Lung microvascular endothelial cell (primary cell): Measurements from ENCODE around the gene SPACA9. TPM values are rescaled to one million over a fixed set of nuclear protein-coding genes. Genes with fewer than 3 reads are reported as not detected.

Source experiments
- DNase-seq, 2 donors: peaks; one replicate each; pipeline versions ENCODE4 v3.0.0 to v3.0.0-alpha.2; 2010; ENCODE audit warnings: low read depth in 2 of 2
- total RNA-seq: library from RNA; depleted of rRNA; stranded (reverse); fragments of >200 nt; gene quantifications from 2 replicates; pipeline ENCODE4 v1.2.1, GENCODE V29; 2014

Gene SPACA9
- total RNA-seq = 0.60 and 1.3 TPM in 2 replicates

DNA sequence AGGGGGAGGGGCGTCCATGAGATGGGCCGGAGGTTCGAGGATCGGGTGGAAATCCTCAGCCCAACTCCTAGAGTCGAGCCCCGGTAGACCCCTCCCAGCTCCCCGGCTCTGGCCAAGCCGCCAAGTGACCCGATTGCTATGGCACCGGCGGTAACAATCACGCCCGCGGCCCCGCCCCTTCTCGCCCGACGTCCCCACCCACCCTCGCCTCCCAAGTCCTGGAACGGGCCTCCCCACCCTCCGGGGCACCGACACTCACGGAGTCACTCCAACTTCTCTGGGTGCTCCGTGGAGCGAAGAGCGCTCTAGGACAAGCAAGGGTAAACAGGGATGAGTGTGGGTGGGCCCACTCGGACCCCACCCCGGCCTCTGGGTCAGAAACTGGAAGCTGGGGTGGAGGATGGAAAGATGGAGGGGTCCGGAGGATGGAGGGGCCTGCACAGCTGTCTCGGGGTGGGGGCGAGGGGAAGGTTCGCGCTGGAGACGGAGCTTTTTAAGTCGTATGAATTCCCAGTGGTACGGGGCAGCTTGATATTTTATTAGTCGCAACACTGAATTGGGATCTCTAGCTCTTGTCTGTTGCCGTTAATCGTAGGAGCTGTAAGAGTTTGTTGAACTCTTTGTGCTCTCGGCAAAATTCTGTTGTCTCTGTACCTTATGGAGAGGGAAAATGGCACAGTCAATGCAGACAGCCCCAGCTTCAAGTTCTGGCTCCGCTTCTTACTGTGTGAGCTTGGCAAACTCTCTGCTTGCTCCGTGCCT, at the start of gene SPACA9:
Gene SPACA9 (plus strand): TSS at position 204 of the 762 bp plus-strand sequence. CDS start 5,050 bp downstream, outside the sequence.
- DNase-seq = peak; percentile 52 to 71

DNA sequence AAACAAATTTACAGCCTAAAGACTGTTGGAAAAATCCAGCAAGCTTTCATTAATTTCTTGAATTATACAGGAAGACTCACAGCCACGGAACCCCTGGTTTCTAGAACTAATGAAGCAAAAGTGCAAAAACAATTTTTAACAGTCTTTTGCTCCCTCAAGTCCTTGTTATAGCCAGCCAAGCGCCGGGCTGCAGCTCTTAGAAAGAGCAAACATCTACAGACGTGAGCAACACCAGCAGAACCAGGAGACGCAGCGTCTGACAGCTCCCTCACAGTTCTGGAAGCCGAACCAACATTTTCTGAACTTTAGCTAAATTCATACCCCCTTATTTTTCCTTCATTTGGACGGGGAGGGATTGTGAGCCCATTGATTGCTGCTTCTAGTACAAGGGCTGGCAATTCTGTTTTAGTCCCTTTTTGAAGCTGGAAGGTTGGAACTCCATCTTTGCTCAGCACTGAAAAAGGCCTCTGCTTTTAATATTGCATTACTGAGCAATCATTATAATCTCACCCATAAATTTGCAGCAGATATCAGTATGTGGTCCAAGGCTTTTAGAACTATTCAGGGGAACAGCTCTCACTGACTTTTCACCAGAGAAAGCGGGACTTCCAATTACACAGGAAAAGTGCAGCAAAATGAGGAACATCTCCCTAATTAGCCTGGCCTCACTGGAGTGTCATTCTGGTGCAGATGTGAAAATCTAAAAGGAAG, 46.4 kb upstream of the SPACA9 start:
- no peak for DNase-seq

DNA sequence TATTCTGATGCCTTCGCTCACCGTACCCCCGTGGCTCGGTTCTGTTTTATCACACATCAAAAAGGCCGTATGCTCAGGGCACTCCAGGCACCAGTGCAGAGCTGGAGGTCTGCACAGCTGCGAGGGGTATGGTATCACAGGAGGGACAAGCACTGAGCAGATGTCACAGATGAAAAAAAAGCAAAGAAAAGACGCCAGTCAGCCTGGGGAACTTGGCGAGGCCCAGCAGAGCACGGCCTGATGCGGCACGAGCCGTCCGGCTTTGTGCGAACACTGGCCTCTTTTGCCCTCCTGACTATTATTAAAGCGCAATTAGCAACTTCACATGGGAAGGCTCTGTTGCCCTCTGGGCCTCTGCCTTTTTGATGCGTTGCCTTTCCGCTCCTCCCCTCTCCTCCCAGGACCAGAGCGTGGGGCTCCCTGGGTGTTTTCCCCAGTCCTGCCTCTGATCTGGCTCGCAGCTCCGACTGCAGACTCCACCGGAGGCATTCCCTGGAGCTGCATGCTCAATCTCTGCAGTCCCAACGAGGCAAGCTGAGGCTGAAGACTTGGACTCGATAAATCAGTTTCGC, 45.1 kb upstream of the SPACA9 start:
- DNase-seq = no peak

DNA sequence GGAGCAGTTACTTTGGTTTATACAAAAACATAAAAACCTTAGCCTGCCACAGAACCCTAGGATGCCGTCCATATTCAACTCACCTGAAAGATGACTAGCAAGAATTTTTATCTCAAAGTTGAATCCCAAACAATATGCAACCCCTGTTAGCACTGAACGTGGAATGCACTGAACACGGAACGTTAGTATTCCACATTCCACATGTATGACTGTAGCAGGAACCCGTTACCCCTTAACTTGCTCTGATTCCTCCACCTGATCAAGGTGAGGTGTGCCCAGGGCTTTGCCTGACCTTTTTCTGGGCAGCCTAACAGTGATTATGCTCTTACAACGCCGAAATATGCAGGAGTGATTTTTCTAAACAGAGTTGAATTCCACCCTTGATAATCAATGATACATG, 44.4 kb upstream of the SPACA9 start:
- no peak for DNase-seq

DNA sequence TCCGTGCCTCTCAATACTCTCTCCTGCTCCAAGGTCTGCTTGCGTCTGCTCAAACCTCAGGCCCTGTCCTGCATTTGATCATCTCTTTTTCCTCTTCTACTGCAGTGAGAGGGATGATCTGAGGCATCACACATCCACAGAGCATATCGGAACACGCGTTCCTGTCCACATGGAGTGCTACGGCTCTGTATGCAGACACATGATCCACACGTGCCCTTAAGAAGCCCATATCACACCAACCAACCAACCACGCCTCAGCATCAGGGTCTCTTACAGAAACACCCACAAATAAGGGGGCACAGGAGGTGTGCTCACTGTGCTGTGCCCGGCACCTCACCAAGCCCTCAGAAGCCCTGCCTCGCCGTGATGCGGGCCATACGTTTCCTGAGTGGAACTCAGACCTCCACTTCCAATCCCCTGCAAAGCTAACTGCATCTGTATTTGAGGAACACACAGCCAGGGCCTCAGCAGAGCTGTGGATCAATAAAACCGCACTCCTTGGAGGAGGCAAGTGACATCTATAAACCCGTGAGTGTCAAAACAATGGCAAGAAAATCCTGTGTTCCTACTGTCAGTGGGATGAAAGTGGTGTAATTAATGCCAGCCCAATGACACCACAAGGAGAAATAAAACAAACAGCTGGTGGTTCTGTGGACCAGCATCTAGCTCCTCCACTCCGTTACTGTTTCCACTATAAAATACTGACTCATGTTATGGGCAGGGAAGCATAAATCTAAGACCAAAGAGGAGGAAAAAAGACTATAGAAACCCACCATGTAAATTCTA, 41.0 kb upstream of the SPACA9 start:
- DNase-seq = no peak

DNA sequence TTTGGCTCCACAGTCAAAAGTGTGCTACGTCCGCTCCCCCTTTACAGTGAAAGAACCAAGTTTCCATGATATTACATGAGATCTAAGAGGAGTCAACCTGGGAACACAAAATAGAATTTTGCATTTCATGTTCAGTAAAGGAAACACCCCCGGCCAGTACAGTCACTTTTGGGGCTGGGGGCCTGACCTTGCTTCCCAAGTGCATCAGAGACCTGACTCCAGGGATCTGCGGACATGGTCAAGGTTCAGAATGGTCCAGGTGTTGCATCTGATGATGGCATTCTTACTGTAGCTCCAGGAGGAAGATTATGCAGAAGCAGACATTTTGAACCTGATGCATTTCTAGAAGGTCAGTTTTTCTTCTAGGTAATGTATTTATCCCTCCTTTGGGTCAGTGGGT, 40.4 kb upstream of the SPACA9 start:
- no peak for DNase-seq

DNA sequence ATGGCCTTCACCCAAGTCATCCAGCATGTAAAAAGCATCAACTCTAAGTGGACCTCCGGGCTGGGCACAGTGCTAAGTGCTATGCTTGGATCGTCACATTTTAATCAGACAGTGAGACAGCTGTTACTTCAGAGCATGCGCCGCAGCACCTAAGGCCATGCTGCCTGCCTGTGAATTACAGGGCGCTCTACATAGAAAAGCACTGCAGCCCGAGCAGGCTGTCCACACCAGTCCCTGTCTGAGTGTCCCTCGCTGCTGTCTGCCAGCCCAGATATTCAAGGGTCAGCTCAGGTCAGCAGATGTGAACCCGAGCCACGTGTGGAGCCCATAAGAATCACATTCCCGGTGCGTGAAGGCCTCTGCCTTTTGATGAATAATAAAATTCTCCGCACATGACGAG, 37.7 kb upstream of the SPACA9 start:
- no peak for DNase-seq

DNA sequence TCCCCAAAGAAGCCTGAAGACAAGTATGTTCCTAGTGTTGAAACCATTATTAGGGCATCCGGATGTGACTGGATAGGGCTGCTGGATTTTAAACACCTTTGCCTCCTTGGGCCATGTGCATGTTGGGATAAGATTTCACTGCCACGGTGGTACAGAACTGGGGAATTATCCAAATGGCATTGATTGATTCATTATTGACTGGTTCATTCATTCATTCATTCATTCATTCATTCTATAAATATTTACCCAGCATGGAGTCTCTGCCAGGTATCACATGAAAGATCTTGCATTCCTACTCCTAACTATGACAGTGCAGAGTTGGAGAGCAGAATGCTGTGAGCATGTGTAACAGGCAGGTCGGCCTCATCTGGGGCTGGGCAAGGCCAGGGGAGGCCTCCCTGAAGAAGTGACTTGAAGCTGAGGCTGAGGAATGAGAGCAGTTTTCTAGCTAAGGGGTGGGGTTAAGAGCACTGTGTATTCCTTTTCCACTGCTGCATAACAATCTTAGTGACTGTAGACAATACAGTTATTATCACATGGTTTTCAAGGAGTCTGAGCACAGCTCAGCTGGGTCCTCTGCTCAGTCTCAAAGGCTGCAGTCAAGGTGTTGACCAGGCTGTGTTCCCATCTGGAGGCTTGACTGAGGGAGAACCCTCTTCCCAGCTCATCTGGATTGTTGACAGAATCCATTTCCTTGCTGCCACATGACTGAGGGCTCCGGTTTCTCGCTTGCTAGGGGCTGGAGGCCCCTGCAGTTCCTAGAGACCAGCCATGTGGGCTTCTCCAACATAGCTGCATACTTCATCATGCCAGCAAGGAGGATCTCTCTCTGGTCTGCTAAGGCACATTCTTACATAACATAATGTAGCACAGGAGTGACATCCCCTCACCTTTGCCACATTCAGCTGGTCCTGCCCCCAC, 36.3 kb upstream of the SPACA9 start:
- no peak for DNase-seq

DNA sequence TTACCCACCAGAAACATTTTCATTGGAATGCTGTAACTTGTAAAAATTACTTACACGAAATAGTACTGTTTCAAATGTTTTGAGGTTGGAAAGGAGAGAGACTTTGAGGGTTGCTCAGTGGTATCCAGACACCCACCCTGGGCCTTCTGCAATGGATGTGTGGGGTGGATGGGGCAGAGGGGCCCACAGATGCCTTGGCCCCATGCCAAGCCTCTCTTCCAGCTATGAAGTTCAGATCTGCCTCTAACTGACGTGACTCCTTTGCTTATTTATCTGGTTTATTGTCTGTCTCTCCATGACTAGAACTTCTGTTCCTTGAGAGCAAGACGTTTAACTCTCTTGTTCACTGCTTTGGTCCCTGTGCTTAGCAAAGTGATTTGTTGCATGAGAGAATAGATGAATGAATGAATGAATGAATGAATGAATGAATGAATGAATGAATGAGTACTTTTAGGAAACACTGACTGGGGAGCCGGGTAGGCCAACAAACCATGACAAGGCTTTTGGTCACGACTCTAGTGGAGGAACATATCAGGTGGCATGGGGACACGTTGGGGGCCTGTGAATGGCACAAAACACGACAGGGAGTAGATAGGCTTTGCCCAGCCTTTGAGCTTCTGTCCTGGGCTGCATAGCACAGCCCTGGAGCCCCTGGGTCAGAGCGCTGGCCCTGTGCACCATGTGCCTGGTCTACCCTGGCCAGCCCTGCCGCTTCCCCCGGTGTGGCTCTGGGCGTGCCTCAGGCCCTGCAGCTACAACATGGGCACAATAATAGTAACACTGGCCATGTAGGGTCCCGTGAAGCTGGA, 32.4 kb upstream of the SPACA9 start:
- DNase-seq = no peak

DNA sequence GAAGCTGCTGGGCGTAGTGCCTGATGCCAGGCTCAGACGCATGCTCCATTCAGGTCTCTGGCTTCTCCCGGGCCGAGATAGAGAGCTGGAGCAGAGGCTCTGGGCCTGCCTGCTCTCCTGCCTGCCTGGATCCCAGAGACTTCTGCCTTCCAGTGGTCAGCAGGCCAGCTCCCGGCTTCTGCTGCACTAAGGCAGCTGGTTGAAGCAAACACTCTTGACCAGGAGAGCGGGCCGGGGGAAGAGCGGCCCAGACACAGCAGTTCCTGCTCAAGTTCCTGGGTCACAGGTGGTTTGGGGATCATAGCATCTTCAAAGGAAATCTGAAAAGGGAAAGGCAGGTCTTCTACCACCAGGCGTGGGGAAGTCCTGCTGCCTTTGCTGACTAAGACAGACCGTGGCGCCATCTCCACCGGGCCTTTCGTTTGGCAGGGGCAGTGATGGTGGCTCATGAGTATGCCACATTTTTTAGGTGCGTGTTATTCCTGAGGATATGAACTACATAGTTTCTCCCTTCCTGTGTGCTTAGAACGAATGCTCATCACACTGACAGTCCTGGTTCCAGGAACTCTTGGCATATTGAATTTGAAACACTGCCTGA, 31.7 kb upstream of the SPACA9 start:
- no peak for DNase-seq

DNA sequence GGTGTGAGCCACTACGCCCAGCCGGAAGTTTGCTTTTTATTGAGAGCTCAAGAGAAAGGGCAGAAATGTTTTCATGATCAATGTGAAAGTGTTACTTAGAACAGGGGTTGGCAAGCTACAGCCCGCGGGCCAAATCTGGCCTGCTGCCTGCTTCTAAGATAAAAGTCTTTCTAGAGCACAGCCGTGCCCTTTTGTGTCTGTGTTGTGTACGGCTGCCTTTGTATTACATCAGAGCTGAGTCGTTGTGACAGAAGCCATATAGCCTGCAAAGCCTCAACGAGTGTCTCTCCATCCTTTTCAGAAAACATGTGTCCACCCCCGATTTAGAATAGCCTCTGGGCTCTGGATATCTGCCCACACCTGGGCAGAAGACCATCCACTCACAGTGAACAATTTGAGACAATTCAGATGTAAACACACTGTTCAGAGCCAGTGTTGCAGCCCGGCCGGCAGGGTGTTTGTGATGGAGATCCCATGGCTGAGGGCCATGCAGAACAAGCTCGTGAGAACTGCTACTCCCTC, 29.5 kb upstream of the SPACA9 start:
- no peak for DNase-seq

DNA sequence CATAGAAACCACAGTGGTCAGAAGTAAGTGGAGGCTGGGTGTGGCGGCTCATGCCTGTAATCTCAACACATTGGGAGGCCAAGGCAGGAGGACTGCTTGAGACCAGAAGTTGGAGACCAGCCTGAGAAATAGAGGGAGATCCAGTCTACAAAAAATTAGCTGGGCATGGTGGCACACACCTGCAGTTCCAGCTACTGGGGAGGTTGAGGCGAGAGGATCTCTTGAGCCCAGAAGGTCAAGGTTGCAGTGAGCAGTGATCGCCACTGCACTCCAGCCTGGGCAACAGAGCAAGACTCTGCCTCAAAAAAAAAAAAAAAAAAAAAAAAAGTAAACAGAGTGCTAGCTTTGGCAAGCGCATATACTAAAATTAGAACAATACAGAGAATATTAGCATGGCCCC, 25.2 kb upstream of the SPACA9 start:
- no peak for DNase-seq

DNA sequence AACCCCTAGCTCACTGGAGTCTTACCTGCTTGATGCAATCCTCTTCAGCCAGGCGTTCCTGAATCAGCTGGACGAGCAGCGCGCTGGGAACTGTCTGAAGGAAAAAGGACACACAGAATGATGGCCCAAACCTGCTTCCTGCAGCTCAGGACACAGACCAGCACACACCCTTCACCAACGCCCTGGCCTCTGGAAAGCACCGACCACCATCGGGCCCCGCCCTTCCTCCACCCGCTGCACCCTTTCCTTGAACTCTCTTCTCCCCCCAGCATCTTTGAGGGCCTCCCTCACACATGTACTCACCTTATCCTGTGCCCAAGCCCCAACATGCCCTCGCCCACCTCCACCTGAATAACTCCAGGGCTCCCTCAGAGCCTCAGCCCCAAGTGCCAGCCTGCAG, 23.9 kb upstream of the SPACA9 start:
- no peak for DNase-seq

DNA sequence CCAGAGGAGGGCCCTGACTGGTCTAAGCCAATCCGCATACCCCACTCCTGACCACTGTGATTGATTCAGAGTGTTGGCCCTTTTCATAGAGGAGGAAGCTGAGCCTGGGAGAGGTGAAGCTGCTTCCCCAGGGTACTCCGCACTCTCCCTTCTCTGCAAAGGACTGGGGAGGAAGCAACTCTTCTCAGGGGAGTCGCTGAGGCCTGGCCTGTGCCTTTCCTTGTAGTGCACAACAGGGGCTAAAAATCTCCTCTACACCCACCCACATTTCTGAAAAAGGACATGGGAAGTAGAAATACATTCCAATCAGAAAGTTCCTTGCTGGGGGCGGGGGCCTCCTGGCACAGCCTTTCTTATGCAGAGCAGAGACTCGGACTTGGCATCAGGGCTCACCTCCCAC, 22.8 kb upstream of the SPACA9 start:
- no peak for DNase-seq

DNA sequence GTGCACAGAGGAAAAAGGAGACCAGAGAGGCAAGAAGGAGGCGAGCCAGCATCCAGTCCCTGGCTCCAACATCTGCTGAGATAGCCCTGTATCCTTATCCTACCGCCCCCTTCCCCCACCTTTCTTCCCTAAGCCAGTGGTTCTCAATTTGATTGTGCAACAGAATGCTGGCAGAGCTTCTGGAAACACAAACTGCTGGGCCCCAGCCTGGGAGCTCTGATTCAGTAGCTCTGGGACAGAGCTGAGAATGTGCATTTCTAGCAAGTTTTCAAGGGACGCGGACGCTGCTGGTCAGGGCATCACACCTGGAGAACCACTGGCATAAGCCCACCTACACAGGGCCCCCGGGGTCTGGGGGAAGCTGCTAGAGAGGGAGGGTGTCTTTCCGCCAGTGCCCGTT, 21.7 kb upstream of the SPACA9 start:
- peak in 1 of 2 donors; percentile 15 for DNase-seq

DNA sequence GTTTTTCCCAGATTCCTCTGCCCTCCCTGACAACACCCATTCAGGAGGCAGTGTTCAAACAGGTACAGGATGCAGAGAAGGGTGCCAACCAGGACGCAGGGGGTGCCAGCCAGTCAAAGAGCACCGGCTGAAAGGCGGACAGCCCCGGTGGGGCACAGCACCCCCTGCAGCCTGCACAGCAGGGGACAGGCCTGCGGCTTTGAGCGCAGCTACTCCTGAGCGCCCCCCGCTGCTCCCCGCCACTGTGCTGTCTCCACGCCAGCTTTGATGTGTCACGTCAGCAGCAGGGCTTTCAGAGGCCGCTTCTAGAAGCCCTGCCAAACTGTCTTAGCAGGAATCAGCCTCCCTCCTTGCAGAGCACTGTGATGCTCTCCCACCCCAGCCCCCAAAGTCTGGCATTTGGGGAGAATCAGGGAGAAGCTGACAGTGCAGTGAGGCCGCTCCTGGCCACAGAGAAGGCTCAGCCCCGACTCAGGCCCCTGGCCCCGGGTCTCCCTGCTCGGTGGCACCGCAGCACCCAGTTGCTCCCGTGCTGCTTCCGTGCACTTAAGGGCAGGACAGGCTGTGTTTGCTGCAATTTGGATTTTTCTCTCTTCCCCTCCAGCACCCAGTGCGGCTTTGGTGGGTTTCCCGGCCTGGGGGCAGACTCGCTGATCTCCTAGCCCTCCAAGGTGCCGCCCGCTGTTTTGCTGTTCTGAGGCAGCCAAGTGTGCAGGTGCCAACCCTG, 20.9 kb upstream of the SPACA9 start:
- no peak for DNase-seq

DNA sequence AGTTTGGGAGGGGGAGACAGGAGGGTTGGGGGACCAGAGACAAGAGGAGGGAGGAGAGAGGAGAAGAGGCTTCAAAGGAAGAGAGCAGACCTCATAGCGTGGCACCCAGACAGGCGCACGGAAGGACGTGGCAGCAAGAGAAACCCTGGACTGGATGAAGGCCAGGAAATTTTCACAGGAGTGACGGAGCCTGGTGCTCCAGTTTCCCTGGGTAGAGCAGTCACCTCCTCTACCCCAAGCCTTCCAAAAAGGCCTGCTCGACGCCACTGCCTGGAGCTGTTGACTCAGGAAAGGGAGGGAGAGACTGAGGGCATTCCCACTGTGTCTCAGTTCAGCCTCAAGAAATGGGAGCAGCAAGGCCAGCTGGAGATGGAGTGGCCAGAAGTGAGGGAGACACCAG, 19.9 kb upstream of the SPACA9 start:
- no peak for DNase-seq

DNA sequence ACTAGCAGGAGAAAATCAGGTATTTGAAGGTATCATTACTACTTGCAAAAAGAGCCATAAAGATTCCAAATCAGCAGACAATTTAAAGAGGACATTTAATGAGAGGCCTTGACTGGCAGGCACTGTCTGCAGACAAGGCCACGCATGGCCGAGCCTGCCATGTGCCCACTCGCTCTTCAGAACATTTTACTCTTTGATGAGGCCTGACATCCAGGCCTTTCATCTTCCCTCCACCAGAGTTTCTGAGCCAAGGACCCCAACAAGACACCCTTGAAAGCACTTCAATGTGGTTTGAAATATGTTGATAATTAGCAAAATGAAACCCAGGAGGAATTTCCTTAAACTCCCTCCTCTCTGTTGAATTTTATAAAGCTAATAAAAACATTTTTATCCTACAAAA, 17.0 kb upstream of the SPACA9 start:
- no peak for DNase-seq

DNA sequence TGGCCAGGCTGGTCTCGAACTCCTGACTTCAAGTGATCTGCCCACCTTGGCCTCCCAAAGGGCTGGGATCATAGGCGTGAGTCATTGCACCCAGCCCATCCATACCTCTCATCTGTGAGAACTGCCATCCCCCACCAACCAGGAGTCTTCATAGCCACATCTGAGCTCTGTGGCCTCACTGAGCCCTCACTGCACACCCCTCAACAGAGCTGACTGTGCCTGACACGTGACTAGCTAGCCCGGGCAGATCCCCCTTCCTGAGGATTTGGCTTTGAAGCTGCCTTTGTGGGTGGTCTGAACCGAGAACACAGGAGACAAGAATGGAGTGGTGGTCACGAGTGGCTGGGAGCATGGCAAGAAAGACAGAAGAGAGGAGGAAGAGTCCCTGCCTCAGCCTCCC, 16.2 kb upstream of the SPACA9 start:
- no peak for DNase-seq
